Skeletal muscle tissue (tissue), 4 donors: ENCODE results near the gene CEACAM7. TPM values are rescaled to one million over a fixed set of nuclear protein-coding genes. Genes with fewer than 3 reads are reported as not detected.

Experiments used
- H3K27ac ChIP-seq: one replicate; pipeline ENCODE4 v1.7.0; 2013; ENCODE audit warnings: mild to moderate bottlenecking, low read depth, low read length, inconsistent platforms
- H3K27me3 ChIP-seq, 3 donors: one replicate each; pipeline ENCODE4 v1.7.0; 2013; ENCODE audit warnings: low read length in 3 of 3; ENCODE audit not compliant: control insufficient read depth in 3 of 3, insufficient read depth in 3 of 3
- H3K36me3 ChIP-seq, 3 donors: one replicate each; pipeline ENCODE4 v1.7.0; 2013; ENCODE audit warnings: low read length in 3 of 3; ENCODE audit not compliant: control insufficient read depth in 3 of 3, insufficient read depth in 3 of 3
- H3K4me1 ChIP-seq, 3 donors: one replicate each; pipeline ENCODE4 v1.7.0; 2013; ENCODE audit warnings: low read length in 3 of 3, mild to moderate bottlenecking in 3 of 3; ENCODE audit not compliant: control insufficient read depth in 3 of 3, insufficient read depth in 3 of 3
- H3K4me3 ChIP-seq, 3 donors: one replicate each; pipeline ENCODE4 v1.7.0; 2013; ENCODE audit warnings: low read length in 3 of 3
- H3K9ac ChIP-seq, 3 donors: one replicate each; pipeline ENCODE4 v1.7.0; 2013; ENCODE audit warnings: low read length in 3 of 3, mild to moderate bottlenecking in 3 of 3, moderate library complexity in 2 of 3, low read depth in 1 of 3
- H3K9me3 ChIP-seq, 3 donors: one replicate each; pipeline ENCODE4 v1.7.0; 2013; ENCODE audit warnings: low read length in 3 of 3; ENCODE audit not compliant: control insufficient read depth in 3 of 3
- total RNA-seq: library from RNA; depleted of rRNA; stranded (reverse); fragments of >200 nt; gene quantifications from one replicate; pipeline ENCODE4 v1.2.3, GENCODE V29; 2014
- donor health status: Osteomylitis.

Gene CEACAM7
- not detected for total RNA-seq

DNA sequence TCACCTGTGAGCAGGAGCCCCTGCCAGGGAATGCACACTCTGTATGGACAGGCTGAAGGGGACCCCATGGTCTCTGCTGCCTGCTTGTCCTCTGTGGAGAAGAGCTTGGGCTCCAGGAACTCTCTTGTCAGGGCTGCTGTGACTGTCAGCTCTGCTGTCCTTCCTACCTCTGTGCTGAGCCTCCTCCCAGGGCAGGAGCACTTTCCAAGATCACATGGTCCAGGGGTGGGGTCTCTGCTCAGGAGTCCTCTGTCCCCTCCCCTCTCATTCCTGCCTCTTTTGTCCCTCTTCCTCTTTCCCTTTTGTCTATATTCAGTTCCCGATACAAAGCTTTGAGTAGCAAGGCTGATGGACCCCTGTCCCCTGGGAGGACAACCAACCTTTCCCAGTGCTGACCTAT lies at the start of gene CEACAM7:
Gene CEACAM7, minus strand, starts transcription at position 173 of the 400 bp plus-strand sequence. Its CDS starts 105 bp downstream, at position 68.
- peaks cover 0 to 8% (median 7%) of the 10 kb centered on the region in 3 donors for H3K27me3 ChIP-seq
- H3K9me3 ChIP-seq, result no peaks in the 10 kb centered on the region
- H3K4me1 ChIP-seq, result no peaks in the 10 kb centered on the region
- no peaks in the 10 kb centered on the region for H3K36me3 ChIP-seq
- H3K27ac ChIP-seq, result no peak within 1 kb of the TSS
- H3K9ac ChIP-seq, result no peak within 1 kb of the TSS
- H3K4me3 ChIP-seq, result no peak within 1 kb of the TSS

DNA sequence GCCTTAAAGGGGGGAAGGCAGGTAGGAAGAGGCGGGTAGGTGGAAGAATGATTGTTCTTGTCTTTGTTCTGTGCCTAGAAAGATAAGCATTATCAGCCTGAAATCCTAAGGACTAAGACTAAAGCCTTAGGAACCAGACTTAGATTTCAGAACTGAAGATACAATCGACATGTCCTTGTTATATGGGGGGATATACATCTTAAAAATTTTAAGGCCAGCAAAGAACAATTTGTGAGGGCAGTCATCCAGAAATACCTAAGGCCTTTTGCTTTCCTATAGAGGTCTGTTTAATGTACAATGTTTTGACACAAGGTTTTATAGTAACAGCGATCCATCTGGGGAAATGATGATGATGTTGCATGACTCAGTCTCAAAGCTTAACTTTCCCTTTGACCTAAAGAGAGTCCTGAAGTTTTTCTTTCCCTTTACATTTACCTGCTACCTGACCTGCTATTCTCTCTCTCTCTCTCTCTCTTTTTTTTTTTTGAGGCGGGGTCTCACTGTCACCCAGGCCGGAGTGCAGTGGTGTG lies 47.1 kb upstream of the CEACAM7 start:
- Histone ChIP-seq H3K9me3 (no peaks in the 10 kb centered on the region), H3K27ac (no peak overlapping the region), H3K36me3 (no peaks in the 10 kb centered on the region), H3K4me1 (no peaks in the 10 kb centered on the region), H3K27me3 (peaks cover 0 to 5% (median 0%) of the 10 kb centered on the region in 3 donors), H3K9ac (no peak overlapping the region), H3K4me3 (no peak overlapping the region)

DNA sequence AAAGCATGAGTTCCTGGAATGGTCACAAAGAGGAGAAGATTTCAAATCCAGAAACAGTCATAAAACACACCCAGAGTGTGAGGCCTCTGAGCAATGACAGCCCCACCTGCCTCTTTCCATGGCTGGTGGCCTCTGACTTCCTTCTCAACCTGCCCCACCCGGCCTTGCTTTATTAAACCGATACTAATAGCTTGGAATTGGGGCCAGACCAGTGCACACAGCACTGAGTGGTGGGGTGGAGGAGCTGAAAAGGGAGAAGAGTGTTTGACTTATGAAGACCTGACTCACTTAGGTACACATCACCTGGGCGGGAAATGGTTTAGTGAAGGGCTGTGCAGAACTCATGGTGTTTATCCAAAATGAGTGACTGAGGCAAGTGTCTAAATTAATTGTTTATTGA lies 46.5 kb upstream of the CEACAM7 start:
- Histone ChIP-seq H3K27me3 (peaks cover 0 to 5% (median 0%) of the 10 kb centered on the region in 3 donors), H3K4me1 (no peaks in the 10 kb centered on the region), H3K36me3 (no peaks in the 10 kb centered on the region), H3K9ac (no peak overlapping the region), H3K4me3 (no peak overlapping the region), H3K9me3 (no peaks in the 10 kb centered on the region), H3K27ac (no peak overlapping the region)

DNA sequence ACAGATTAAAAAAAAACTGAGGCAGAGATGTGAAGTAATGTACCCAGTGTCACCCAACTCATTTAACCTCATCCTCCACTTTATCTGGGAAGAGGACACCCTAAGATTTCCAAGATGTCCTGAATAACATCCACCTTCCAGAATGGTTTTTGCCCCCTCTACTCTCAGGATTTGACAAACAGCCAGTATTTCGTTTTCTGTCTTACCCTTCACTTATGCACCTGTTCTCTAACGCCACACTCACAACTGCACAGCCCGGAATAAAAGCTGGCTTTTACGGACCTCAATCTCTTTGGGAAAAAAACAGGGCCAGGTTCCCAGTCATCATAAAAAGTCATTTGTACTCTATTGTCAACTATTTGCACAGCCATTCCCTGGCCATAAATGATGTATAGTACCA lies 46.1 kb upstream of the CEACAM7 start:
- H3K9ac ChIP-seq, result no peak overlapping the region

DNA sequence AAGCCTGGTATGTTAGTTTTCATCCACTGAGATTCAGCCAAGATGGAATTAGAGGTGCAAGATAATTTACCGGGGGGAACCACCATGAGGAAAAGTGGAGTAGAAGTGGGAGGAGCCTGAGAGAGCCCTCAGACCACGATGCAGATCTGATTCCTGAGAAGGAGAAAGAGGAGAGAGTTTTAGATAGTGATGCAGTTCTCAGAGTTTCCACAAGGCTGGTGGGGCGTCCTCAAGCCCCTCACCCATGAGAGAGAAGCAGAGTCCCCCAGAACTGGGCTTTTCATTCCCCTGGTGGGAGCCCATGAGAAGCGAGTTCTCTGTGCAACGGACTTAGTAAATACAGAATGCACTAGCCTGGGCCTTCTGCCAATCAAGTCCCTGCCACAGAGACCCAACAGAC lies 38.4 kb upstream of the CEACAM7 start:
- no peaks in the 10 kb centered on the region for H3K36me3 ChIP-seq
- H3K4me3 ChIP-seq, result no peak overlapping the region
- no peaks in the 10 kb centered on the region for H3K9me3 ChIP-seq
- H3K27me3 ChIP-seq, result peaks cover 4 to 19% (median 7%) of the 10 kb centered on the region in 3 donors
- no peak overlapping the region for H3K27ac ChIP-seq
- H3K4me1 ChIP-seq, result no peaks in the 10 kb centered on the region
- H3K9ac ChIP-seq, result no peak overlapping the region

More for the DNA sequence above, 46.1 kb upstream of the CEACAM7 start:
- H3K36me3 ChIP-seq, result no peaks in the 10 kb centered on the region
- peaks cover 0 to 5% (median 0%) of the 10 kb centered on the region in 3 donors for H3K27me3 ChIP-seq
- no peaks in the 10 kb centered on the region for H3K4me1 ChIP-seq
- H3K4me3 ChIP-seq, result no peak overlapping the region
- H3K27ac ChIP-seq, result no peak overlapping the region
- no peaks in the 10 kb centered on the region for H3K9me3 ChIP-seq

DNA sequence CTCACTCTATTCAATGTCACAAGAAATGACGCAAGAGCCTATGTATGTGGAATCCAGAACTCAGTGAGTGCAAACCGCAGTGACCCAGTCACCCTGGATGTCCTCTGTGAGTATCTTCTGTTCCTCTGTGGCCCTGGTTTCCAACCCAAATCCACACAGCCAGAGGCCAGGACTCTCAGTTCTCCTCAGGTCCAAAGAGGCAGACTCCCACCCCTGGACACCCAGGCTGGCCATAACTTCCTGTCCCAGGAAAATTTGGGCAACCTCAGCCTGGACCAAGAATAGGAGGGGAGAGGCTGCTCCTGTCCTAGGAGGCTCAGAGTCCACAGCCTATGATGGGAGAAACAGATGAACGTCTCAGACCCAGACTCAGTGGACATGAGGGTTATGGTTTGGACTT lies 32.0 kb upstream of the CEACAM7 start:
- Histone ChIP-seq H3K36me3 (no peaks in the 10 kb centered on the region), H3K4me1 (no peaks in the 10 kb centered on the region), H3K27me3 (peaks cover 0 to 25% (median 5%) of the 10 kb centered on the region in 3 donors), H3K27ac (no peak overlapping the region), H3K9me3 (no peaks in the 10 kb centered on the region), H3K4me3 (no peak overlapping the region), H3K9ac (no peak overlapping the region)

DNA sequence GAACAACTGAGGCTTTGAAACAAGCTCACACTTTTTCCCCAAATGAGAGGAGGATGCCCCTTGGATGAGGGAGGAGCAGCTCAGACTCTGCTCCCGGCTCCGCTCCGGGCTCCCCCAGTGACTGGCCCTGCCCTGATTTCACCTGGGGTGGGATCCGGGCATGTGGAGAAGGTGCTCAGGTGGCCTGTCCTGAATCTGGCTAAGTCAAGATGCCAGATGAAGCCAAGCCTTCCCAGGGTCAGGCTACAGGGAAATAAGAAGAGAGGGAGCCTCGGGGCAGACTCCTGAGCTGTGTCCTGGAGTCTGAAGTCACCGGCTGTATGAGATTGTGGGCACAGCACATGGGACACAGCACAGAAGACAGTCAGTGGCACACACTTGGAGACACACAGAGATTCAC lies 30.7 kb upstream of the CEACAM7 start:
- H3K27ac ChIP-seq, result no peak overlapping the region
- H3K4me3 ChIP-seq, result no peak overlapping the region
- no peaks in the 10 kb centered on the region for H3K9me3 ChIP-seq
- H3K9ac ChIP-seq, result no peak overlapping the region
- no peaks in the 10 kb centered on the region for H3K36me3 ChIP-seq
- no peaks in the 10 kb centered on the region for H3K4me1 ChIP-seq
- peaks cover 0 to 26% (median 5%) of the 10 kb centered on the region in 3 donors for H3K27me3 ChIP-seq

DNA sequence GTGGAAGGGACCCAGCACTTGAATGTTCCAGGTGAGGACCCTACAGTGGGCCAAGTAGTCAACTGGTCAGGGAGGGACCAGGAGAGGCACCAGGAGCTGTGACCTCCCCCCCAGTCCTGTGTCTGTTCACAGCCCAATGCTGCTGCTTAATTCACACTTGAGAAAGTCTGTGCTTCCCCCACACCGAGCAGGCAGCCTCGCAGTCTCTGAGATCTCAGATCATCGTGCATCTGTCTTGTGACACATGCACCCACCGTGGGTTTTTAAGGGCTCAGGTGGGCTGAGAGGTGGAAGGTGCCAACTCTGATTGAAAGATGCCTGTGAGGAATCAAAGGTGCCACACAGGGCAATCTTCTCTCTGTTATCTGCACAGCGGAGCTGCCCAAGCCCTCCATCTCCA lies 26.5 kb upstream of the CEACAM7 start:
- Histone ChIP-seq H3K4me1 (no peaks in the 10 kb centered on the region), H3K9ac (no peak overlapping the region), H3K4me3 (no peak overlapping the region), H3K36me3 (no peaks in the 10 kb centered on the region), H3K27ac (no peak overlapping the region), H3K27me3 (peaks cover 0 to 24% (median 11%) of the 10 kb centered on the region in 3 donors), H3K9me3 (no peaks in the 10 kb centered on the region)

DNA sequence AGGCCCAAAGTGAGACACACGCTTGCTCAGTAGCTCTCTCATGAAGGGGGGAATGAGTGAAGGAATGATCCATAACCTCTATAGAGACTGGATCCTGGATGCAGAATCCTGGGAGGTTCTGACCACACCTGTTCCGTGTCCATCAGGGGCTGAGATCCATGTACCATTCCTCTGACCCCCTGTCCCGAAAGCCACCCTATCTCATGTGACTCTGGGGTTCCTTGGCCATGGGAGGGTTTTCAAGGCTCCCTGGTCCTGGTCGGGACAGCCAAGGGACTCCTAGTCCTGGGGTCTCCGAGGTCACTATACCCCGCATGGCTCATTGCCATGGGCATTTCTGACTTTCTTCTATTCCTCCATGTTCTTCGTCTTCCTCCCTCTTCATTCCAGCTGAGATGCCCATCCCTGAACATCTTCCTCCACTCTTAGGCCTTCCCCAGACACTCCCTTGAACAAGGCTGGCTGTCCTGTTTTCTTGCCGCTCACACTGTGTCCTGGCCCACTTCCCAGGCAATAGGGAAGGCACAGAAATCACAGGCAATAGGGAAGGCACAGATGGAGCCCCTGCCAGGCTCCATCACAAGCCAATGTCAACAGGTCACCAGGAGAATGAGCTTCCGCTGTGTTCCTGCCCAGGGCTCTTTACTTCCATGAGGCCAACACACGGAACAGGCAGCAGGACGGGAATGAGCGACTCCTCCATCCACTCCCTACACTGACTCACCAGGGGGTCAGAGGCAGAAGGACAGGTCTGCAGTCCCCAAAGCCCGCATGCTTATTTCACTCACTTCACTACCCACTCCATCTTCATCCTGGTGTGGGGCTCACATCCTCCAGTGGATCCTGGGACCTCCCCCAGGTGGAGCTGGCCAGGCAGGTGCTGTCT lies 23.5 kb upstream of the CEACAM7 start:
- H3K36me3 ChIP-seq, result no peaks in the 10 kb centered on the region
- peaks cover 14 to 36% (median 29%) of the 10 kb centered on the region in 3 donors for H3K27me3 ChIP-seq
- no peak overlapping the region for H3K27ac ChIP-seq
- H3K9me3 ChIP-seq, result no peaks in the 10 kb centered on the region
- no peak overlapping the region for H3K9ac ChIP-seq
- H3K4me3 ChIP-seq, result no peak overlapping the region
- H3K4me1 ChIP-seq, result no peaks in the 10 kb centered on the region

DNA sequence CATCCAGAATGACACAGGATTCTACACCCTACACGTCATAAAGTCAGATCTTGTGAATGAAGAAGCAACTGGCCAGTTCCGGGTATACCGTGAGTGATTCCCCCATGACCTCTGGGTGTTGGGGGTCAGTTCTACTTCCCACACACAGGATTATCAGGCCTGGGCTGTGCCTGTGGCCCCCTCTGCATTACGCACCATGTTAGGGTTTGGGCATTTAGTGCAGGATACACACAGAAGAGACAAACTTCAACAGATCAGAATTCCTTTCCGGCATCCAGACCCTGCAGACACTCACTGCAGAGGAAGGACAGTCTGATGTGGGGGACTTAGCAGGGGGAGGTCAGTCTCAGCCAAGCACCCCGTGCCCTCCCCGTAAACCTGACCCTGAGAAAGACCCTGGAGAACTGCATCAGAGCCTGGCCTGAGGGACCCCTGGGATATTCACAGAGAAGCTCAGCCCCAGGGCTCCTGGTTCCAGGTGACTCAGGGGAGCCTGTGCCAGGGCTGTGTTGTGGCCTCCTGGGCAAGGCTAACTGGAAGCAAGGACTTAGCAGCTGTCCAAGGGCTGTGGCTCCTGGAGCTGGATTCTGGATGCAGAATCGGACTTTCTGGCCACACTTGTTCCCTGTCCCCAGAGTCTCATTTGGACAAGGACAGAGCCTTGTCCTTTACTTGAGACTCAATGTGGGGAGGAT lies 22.0 kb upstream of the CEACAM7 start:
- no peaks in the 10 kb centered on the region for H3K36me3 ChIP-seq
- H3K27me3 ChIP-seq, result peaks cover 19 to 45% (median 36%) of the 10 kb centered on the region in 3 donors
- peaks cover 0 to 2% (median 0%) of the 10 kb centered on the region in 3 donors for H3K9me3 ChIP-seq
- no peaks in the 10 kb centered on the region for H3K4me1 ChIP-seq
- no peak overlapping the region for H3K4me3 ChIP-seq
- no peak overlapping the region for H3K9ac ChIP-seq
- no peak overlapping the region for H3K27ac ChIP-seq
